Motor neuron (in vitro differentiated cells): Measurements from ENCODE around the gene APCDD1. TPM values are rescaled to one million over a fixed set of nuclear protein-coding genes. Genes with fewer than 3 reads are reported as not detected.

ENCODE experiments used
- ATAC-seq, 8 experiments: fragments of 200-7000 bp; cut with Tn5 transposase; replicated peaks in 6 of 8; 2 replicates each; pipeline ENCODE4 v1.8.0; 2021; ENCODE audit warnings: mild to moderate bottlenecking in 8 of 8, moderate library complexity in 8 of 8
- H3K27ac ChIP-seq, 2 donors: fragments of 250-450 bp; sonication (Bioruptor Pico); 2 replicates each; pipeline ENCODE4 v1.9.0; 2021; ENCODE audit warnings: antibody characterized with exemption in 2 of 2, mild to moderate bottlenecking in 2 of 2, moderate library complexity in 1 of 2
- H3K4me1 ChIP-seq, 2 donors: fragments of 250-450 bp; sonication (Bioruptor Pico); replicated peaks in 1 of 2; 2 replicates each; pipeline ENCODE4 v1.6.1; 2021; ENCODE audit warnings: antibody characterized with exemption in 2 of 2, mild to moderate bottlenecking in 2 of 2, moderate library complexity in 1 of 2
- H3K4me3 ChIP-seq, 5 donors: fragments of 250-450 bp; sonication (Bioruptor Pico); 2 replicates each; pipeline ENCODE4 v1.9.0; 2021; ENCODE audit warnings: antibody characterized with exemption in 5 of 5, mild to moderate bottlenecking in 5 of 5, moderate library complexity in 4 of 5
- WGBS, 10 experiments: fragments of 450-650 bp; shearing (Covaris generic); methylation state at CpG; one replicate each; pipeline ENCODE4 v1.0.0; 2022; 5-methylcytosine and 5-hydroxymethylcytosine counted together
- in situ Hi-C, 9 experiments: fragments of 400-800 bp; cut with MboI; loops; one replicate each; pipeline ENCODE4 v1.15.0; 2021; ENCODE audit warnings: low sequenced_read_pairs in 9 of 9, low pct_unique_long_range_greater_than_20kb in 2 of 9; ENCODE audit not compliant: unreplicated experiment in 9 of 9
- total RNA-seq, 8 experiments: library from RNA; unstranded; fragments of 300-600 nt; gene quantifications; 2 replicates each; pipeline versions ENCODE4 v1.2.3 to v1.2.4, GENCODE V29; 2022

The APCDD1 gene
- 100 to 1,000 TPM in 3 of 8 experiments, 10 to 100 TPM in 2, 1 to 10 TPM in 3; 5.5 to 304 (median 25.6) TPM for total RNA-seq

DNA sequence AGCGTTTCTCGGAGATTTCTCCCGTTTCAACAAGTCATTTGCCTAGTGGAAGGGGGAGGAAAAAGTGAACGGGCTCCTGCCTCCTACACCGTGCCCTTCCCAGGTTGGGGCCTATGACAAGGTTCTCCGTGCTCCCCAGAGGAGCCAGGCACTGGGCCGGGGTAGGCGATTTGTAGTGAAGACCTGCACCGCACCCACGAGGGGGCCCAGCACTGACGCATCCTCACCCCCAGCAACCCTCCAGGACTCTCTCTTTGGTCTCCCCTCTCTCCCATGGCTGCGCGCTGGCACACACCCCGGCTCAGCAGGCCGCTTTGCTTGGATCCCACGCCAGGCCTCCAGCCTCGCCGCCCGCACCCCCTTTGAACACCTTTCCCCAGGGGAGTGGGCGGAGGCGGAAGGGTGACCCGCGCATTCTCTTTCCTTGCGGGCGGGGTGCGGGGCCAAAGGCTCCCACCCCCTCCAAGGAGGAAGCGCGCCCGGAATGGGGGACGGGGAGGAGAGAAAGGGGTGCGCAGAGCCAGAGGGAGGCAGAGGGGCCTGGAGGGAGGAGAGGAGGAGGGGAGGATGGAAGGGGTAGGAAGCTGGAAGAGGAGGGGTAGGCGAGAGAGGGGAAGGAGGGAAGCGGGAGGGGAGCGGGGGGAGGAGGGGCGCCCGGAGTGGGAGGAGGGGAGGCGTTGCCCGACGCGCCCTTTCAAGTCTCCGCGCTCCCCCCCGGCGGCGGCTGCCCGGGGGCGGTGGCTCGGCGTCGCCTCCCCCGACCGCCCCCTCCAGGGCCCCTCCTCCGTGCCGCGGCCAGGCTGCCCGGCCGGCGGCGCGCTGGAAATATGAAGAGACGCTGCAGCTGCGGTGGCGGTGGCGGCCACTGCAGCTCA, at the start of gene APCDD1:
Gene APCDD1, plus strand, starts transcription at position 830 of the 875 bp plus-strand sequence. CDS start 347 bp downstream, outside the sequence.
- H3K27ac ChIP-seq: peak within 1 kb of the TSS; percentile 64 to 72
- in situ Hi-C loops: no loop called here
- peaks cover 17 to 35% of the 10 kb centered on the region in 2 donors for H3K4me1 ChIP-seq
- ATAC-seq: peak; percentile 72 to 87 (median 82)
- peak within 1 kb of the TSS; percentile 41 to 47 (median 45) for H3K4me3 ChIP-seq
- 20 to 40% (median 39%) methylated on average over 1 to 4 of the region's 64 CpGs; no CpG with 5 or more reads in 5 of the 10 experiments for WGBS, 10 experiments

DNA sequence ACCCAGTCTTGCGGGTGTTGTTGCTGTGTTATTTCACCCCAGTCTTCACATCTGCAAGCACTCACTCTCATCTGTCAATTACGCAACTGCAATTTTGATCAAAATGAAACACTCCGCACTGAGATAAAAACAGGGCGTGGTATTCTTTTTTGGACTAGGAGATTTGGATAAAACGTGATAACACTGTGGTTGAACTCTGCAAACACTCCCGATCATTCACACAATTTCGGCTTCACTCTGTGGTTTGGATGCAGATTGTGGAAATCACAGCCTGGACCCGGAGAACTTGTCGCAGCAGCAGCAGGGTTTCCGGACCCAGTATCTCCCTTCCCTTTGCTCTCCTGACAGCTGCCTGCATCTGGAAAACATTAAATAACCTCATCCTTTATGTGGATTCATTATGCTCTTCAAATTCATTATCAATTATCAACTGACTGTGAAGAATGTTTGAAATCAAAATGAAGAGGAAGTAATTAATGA, 49.4 kb upstream of the APCDD1 start:
- no peak overlapping the region for H3K27ac ChIP-seq
- peaks cover 47 to 69% of the 10 kb centered on the region in 2 donors for H3K4me1 ChIP-seq
- in situ Hi-C loops: no loop called here
- ATAC-seq: no peak
- WGBS, 10 experiments: 9 to 100% (median 91%) methylated on average over 4 to 10 of the region's 10 CpGs
- H3K4me3 ChIP-seq: no peak overlapping the region

DNA sequence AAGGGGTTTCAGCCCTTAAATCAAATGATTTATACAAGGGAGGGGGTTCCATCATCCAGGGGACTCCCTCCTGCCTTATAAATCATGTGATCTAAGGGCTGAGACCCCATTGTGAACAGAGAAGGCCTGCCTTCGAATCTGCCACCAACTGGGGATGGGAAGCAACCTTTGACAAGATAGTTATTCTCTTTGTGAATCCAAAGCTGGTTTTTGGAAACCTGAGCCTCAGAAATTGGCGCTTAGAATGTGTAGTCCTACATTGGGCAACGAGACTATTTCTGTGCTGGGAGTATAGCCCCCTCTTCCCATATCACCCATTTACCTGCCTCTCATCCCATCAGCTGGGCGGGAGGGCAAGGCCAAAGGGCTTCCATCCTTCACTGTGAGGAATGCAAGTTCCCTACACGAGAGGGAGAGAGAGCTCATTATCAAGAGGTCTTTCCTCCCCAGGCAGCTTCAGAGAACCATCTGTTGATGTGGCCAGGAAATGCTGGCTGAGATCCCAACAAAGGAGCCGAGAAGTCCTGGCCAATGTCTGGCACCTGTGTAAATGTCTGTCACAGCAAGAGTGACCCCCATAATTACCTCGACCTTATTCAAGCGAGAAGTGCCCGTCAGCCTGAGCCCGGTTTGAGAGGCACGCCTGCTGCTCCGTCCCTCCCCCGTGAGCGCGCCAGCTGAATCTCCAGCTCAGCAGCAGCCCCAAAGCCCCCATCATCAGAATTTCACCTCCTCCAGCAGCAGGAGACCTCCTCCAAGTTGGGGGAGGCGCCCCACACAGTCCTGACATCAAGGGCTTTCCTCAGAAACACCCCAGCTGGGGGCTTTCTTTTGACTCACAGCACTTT, 48.4 kb upstream of the APCDD1 start:
- Histone ChIP-seq H3K4me1 (peaks cover 51 to 69% of the 10 kb centered on the region in 2 donors), H3K4me3 (no peak overlapping the region), H3K27ac (no peak overlapping the region)
- no peak for ATAC-seq
- WGBS, 10 experiments: 40 to 100% (median 62%) methylated on average over 1 to 11 of the region's 16 CpGs; no CpG with 5 or more reads in 1 of the 10 experiments
- in situ Hi-C loops: no loop called here

DNA sequence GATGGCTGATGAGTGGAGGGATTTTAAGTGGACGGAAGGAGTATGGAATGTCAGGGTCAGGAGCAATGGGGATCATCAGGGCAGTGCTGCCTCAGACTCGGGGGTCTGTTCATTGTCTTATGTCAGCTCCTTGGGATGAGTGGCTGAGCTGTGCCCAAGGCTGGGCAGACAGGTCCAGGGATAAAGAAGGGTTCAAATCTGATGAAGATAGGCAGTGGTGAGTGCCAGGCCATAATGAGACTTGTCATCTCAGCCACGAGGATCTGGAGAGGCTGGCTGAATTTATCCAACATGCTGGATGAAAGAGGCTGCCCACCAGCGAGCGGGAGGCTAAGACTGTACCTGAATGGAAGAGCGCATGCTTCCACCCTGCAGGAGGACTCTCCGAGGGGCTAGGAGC, 46.3 kb upstream of the APCDD1 start:
- H3K4me3 ChIP-seq: no peak overlapping the region
- 27 to 100% (median 80%) methylated on average over 1 to 3 of the region's 7 CpGs; no CpG with 5 or more reads in 3 of the 10 experiments for WGBS, 10 experiments
- in situ Hi-C loops: no loop called here
- no peak overlapping the region for H3K27ac ChIP-seq
- ATAC-seq: no peak
- peaks cover 34 to 52% of the 10 kb centered on the region in 2 donors for H3K4me1 ChIP-seq

DNA sequence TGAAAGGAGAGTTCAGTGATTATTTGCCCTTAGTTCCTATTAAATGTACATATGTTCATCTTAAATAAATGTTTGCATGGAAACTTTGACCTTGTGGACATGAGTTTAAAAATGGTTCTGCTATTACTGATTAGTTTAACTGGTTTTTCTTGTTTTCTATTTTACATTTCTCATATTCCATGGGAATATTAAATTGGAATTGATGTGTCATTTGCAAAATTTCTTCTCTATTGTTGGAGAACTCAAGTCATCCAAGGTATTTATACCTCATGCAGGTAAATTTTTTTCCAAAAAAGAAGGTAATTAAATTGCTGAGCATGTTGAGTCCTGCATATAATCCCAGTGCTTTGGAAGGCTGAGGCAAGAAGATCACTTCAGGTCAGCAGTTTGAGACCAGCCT, 45.4 kb upstream of the APCDD1 start:
- Histone ChIP-seq H3K4me3 (no peak overlapping the region), H3K4me1 (peaks cover 24 to 43% of the 10 kb centered on the region in 2 donors), H3K27ac (no peak overlapping the region)
- ATAC-seq: no peak
- in situ Hi-C loops: no loop called here

DNA sequence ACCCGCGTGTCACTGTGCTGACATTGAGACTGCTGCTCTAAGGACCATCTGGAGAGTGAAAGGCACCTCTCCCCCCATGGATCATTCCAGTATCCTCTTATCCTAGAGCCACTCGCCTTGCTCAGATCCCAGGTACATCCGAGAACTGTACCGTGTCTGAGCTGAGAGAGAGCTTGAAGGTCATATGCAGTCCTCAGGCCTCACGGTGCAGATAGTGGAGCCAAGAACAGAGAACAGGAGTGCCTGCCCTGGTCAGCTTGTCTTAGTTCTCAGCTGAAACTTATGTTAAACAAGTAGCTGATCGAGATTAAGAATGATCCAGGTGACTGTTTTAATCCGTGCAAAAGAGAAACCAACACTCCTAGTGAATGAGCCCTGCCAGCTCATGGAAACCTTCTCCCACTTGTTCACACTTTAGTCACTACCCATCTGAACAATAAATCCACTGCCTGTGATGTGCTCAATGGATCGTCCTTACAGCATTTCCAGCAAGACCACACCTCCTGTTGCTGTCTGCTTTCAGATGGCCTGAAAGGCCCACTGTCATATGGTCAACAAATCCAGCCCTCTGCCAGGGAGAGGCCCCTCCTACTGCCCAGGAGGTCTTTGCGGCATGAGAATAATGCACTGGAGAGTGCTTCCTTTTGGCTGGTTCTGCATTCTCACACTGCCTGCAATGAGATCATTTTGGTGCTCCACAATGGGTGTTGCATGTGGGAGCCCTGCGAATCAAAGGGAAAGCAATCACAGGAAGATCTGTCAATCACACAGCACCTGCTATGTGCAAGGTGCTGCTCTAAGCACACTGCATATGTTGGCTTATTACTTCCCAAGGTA, 43.7 kb upstream of the APCDD1 start:
- H3K4me3 ChIP-seq: no peak overlapping the region
- H3K4me1 ChIP-seq: peaks cover 21 to 36% of the 10 kb centered on the region in 2 donors
- in situ Hi-C loops: no loop called here
- ATAC-seq: peak in 7 of 8 experiments; percentile 84 to 99 (median 98)
- WGBS, 10 experiments: 47 to 100% (median 77%) methylated on average over 1 to 9 of the region's 11 CpGs; no CpG with 5 or more reads in 3 of the 10 experiments
- H3K27ac ChIP-seq: peak overlapping the region in 1 of 2 donors; percentile 54

DNA sequence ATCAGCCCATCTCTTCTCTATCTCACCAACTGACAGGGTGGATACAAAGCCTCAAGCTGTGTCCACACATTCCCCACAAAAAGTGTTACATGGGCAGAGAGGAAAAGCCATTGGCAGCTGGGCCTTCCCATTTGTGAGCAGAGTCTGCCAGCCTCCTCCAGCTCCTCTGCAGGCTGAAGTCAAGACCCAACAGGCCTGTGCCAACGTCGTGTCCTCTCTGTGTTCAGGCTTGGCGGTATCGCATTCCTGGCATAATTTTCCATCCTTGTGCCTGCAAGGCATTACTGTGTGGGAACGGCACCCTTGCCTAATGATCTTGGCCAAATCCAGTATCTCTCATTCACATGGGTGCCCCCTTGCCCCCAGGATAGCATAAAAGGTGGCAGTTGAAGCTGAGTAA, 41.5 kb upstream of the APCDD1 start:
- in situ Hi-C loops: no loop called here

DNA sequence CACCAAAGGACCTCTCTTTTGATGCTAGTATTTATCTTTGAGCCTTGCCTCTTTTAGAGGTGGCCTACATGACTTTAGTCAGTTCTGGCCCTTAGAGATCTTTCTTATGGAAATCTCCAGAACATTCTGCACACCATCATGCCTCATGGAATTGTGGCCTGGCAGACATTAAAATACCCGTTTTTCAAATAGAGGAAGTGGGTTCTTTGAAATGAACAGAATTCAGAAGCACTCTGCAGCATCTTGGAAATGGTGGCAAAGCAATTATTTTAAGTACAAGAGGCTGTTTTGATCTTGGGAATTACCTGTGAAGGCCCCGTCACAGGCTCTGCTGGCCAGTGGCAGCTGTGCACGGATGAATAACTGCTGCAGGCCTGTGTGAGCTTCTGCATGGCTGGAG, 40.7 kb upstream of the APCDD1 start:
- in situ Hi-C loops: no loop called here
- Histone ChIP-seq H3K27ac (no peak overlapping the region), H3K4me3 (no peak overlapping the region), H3K4me1 (peaks cover 13 to 38% of the 10 kb centered on the region in 2 donors)
- ATAC-seq: no peak
- 40 to 100% (median 100%) methylated on average over 1 to 3 of the region's 3 CpGs; no CpG with 5 or more reads in 5 of the 10 experiments for WGBS, 10 experiments

More for the DNA sequence above, 41.5 kb upstream of the APCDD1 start:
- no peak for ATAC-seq
- WGBS, 10 experiments: 42 to 100% (median 90%) methylated on average over 2 to 4 of the region's 5 CpGs; no CpG with 5 or more reads in 5 of the 10 experiments
- H3K4me1 ChIP-seq: peaks cover 13 to 38% of the 10 kb centered on the region in 2 donors
- no peak overlapping the region for H3K4me3 ChIP-seq
- no peak overlapping the region for H3K27ac ChIP-seq

DNA sequence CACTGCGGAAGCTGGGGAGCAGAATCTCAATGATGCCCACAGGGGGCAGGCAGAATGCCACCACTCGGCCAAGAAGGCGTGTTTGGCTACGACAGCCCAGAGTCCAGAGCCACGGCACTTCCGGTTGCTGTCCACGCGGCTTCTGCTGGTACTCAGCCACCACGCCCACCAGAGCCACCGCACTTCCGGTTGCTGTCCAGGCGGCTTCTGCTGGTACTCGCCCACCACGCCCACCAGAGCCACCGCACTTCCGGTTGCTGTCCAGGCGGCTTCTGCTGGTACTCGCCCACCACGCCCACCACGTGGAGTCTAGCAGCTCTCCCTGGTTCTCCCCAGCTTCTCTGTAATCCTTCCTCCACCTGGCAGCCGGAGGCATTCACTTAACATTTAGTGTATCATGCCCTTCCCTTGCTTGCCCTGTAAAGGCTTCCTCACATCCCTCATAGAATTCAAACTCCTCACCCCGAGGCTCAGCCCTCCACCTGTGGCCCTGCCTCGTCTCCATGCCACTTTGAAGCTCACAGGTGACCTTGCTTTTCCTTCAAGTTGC, 40.1 kb upstream of the APCDD1 start:
- H3K4me1 ChIP-seq: peaks cover 13 to 38% of the 10 kb centered on the region in 2 donors
- no peak overlapping the region for H3K27ac ChIP-seq
- in situ Hi-C loops: no loop called here
- WGBS, 10 experiments: 78 to 100% (median 92%) methylated on average over 3 to 17 of the region's 23 CpGs; no CpG with 5 or more reads in 4 of the 10 experiments
- H3K4me3 ChIP-seq: no peak overlapping the region
- no peak for ATAC-seq

DNA sequence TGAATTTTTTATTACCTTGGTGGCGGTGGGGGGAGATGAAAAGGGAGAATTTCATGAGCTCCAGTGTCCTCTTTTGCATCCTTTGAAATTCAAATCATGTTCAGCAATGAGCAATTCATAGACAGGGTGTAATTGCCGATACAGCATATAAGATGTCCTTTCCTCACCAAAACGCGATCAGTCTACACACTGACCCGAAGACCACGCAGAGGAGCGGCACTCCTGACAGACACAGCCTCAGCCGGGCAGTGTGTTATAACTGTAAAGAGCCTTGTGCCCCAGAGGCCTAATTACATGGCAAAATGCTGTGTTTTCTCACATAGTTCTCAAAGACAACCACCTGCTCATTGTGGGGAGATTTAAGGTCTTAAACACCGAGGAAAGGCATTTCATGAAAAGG, 38.4 kb upstream of the APCDD1 start:
- WGBS, 10 experiments: 20 to 85% (median 47%) methylated on average over 2 to 8 of the region's 9 CpGs; no CpG with 5 or more reads in 3 of the 10 experiments
- in situ Hi-C loops: no loop called here
- H3K4me3 ChIP-seq: no peak overlapping the region
- H3K27ac ChIP-seq: no peak overlapping the region
- peak in 6 of 8 experiments; percentile 32 to 86 (median 64) for ATAC-seq
- peaks cover 2 to 24% of the 10 kb centered on the region in 2 donors for H3K4me1 ChIP-seq

DNA sequence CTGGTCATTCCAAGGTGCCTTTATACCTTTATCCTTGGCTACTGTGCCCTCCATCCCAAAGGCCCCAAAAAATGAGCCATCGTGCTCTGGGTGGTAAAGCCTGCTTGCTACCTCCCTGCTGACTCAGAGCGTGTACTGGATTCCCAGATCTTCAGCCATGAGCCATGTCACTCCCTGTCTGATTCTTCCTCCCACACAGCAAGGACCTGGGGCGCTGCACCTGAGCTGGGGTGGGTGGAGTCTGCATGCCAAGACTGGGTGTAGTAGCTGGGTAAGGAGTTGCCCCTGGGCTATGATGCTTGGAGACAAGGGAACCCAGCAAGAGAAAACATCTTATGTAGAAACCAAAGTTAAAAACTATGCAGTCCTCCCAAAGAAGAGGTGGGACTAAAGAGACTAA, 37.2 kb upstream of the APCDD1 start:
- Histone ChIP-seq H3K4me3 (no peak overlapping the region), H3K27ac (no peak overlapping the region), H3K4me1 (peaks cover 0 to 21% of the 10 kb centered on the region in 2 donors)
- 27 to 100% (median 86%) methylated on average over 1 to 2 of the region's 3 CpGs; no CpG with 5 or more reads in 5 of the 10 experiments for WGBS, 10 experiments
- in situ Hi-C loops: no loop called here
- peak in 3 of 8 experiments; percentile 37 to 67 (median 55) for ATAC-seq

DNA sequence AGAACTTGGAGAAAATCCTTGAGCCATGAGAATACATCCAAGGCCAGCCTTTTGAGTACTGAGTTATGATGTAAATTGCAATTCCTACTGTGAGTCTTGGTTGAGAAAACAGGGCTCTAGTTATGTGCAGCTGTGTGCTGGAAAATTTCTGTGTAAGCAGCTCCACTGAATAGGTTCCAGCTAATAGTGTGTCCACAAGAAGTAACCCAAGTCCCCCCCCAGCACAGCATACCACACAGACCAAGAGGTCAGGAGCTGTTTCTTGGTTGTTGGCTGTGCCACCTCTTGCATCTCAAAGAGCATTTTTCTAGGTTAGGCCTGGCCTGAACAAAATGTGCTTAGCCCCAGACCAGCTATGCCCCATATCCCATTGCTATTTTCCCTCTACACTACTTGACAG, 36.8 kb upstream of the APCDD1 start:
- no peak for ATAC-seq

More for the DNA sequence above, 36.8 kb upstream of the APCDD1 start:
- no peak overlapping the region for H3K27ac ChIP-seq
- peaks cover 0 to 21% of the 10 kb centered on the region in 2 donors for H3K4me1 ChIP-seq
- H3K4me3 ChIP-seq: no peak overlapping the region
- in situ Hi-C loops: no loop called here
